PC-9 (cell line): ENCODE data around the gene DAPK2.

Experiments
- CTCF ChIP-seq: fragments of 200-600 bp; sonication (generic); conservative IDR thresholded peaks from 2 replicates; pipeline ENCODE4 v1.6.1; 2017; ENCODE audit warnings: mixed run types, antibody characterized with exemption, mild to moderate bottlenecking, moderate library complexity
- EZH2 ChIP-seq: fragments of 200-600 bp; sonication (generic); IDR thresholded peaks from 2 replicates; pipeline ENCODE4 v1.8.0; 2017; ENCODE audit warnings: antibody characterized with exemption, low read depth

DNA sequence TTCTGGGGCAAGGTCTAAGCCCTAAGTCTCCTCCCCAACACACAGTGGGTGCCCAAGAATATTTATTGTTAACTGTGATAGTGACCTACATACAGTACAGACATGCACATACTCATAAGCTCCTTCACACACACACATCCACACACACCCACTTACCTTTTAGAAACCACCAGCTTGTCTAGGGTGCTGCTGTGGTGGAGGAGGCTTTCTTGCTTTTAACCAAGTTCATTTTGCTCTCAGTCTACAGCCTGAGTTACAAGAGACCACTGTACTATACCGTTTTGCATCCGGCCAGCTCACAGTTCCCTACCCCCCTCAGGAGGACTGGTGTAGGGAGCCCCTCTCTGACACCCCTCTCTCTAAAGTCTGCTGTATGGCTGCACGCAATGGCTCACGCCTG, 16.7 kb downstream of the DAPK2 start:
- TF ChIP-seq CTCF (no peak), EZH2 (no peak)
